ENCODE results near the gene NRDC. TPM values are rescaled to one million over a fixed set of nuclear protein-coding genes. Genes with fewer than 3 reads are reported as not detected.

NRDC gene
- total RNA-seq, 4 donors from 2014 or later = 63.4 to 116 (median 87.1) TPM

- no peak for DNase-seq
- Histone ChIP-seq H3K36me3 (no peaks in the 10 kb centered on the region), H3K27me3 (no peaks in the 10 kb centered on the region), H3K4me1 (peaks cover 0 to 17% (median 13%) of the 10 kb centered on the region in 4 donors), H3K27ac (no peak overlapping the region), H3K4me3 (no peak overlapping the region), H3K9me3 (no peaks in the 10 kb centered on the region)
- in situ Hi-C loops (cut with MboI; ENCODE audit: low pct_ligation_motif_present in 1 of 4, low pct_unique_long_range_greater_than_20kb in 1 of 4, low sequenced_read_pairs in 3 of 4) (no loop called here), intact Hi-C loops (cut with DNase I; ENCODE audit: low total_unique reads) (no loop called here)
- TF ChIP-seq EP300 (IDR thresholded peaks at IDR 0.05; ENCODE audit: low read depth) (no peak), POLR2AphosphoS5 (IDR thresholded peaks at IDR 0.05) (no peak), POLR2A (IDR thresholded peaks at IDR 0.05) (no peak), CTCF (IDR thresholded peaks at IDR 0.05) (no peak)
- 98 to 100% methylated on average over 1 of the region's 1 CpG for WGBS, 2 donors (ENCODE audit: low coverage in 1 of 2)
Measured at GRCh38 chr1:51741121-51741681, 137.3 kb downstream of the NRDC start.

GRCh38 chr1:51740652-51741051 is 137.9 kb downstream of the NRDC start:
- no peaks in the 10 kb centered on the region for H3K36me3 ChIP-seq
- WGBS, 2 donors (ENCODE audit: low coverage in 1 of 2) = 56 to 81% methylated on average over 3 of the region's 3 CpGs
- H3K27me3 ChIP-seq = no peaks in the 10 kb centered on the region
- no peak for TF ChIP-seq POLR2A (IDR thresholded peaks at IDR 0.05)
- TF ChIP-seq POLR2AphosphoS5 (IDR thresholded peaks at IDR 0.05) = no peak
- no peak for TF ChIP-seq EP300 (IDR thresholded peaks at IDR 0.05; ENCODE audit: low read depth)
- TF ChIP-seq CTCF (IDR thresholded peaks at IDR 0.05) = no peak
- H3K27ac ChIP-seq = no peak overlapping the region
- no peak for DNase-seq
- in situ Hi-C loops (cut with MboI; ENCODE audit: low pct_ligation_motif_present in 1 of 4, low pct_unique_long_range_greater_than_20kb in 1 of 4, low sequenced_read_pairs in 3 of 4) (no loop called here), intact Hi-C loops (cut with DNase I; ENCODE audit: low total_unique reads) (no loop called here)
- no peak overlapping the region for H3K4me3 ChIP-seq
- H3K4me1 ChIP-seq = peaks cover 0 to 17% (median 13%) of the 10 kb centered on the region in 4 donors
- H3K9me3 ChIP-seq = no peaks in the 10 kb centered on the region

Small RNA genes within 50 kb of the gene (small RNA-seq; reads per million reads assigned to genes)
- 0 reads per million in 4 donors for gene AL050343.2

Other genes starting within 250 kb of the NRDC start
- gene RAB3B, start 112.0 kb upstream of the NRDC start, total RNA-seq = 1 to 10 TPM; 1.8 to 4.5 (median 3.4) TPM
- gene KTI12, start 155.1 kb upstream of the NRDC start, total RNA-seq = 1 to 10 TPM in 3 of 4 donors, not detected in 1; 1.8 to 7.9 (median 7.3) TPM
- gene TXNDC12, start 176.5 kb upstream of the NRDC start, total RNA-seq = 100 to 1,000 TPM in 1 of 4 donors, 10 to 100 TPM in 3; 31.4 to 103 (median 35.0) TPM
- gene BTF3L4, start 177.6 kb upstream of the NRDC start, total RNA-seq = 10 to 100 TPM in 3 of 4 donors, 1 to 10 TPM in 1; 5.2 to 32.1 (median 14.2) TPM